GM21723 (cell line): ENCODE measurements around the gene HSD3B7.
A peak's percentile ranks its signal among the peaks of the same experiment; 100 is the strongest.
"Not testable (repeated sequence)": the region's sequence is repeated elsewhere in the genome, so short reads cannot be mapped to it uniquely, and the experiment has no call there.

Source experiments
- ATAC-seq: cut with Tn5 transposase; IDR thresholded peaks from one replicate; pipeline ENCODE4 v1.9.1; 2021; ENCODE audit warnings: mild to moderate bottlenecking, moderate library complexity; ENCODE audit not compliant: unreplicated experiment

Gene HSD3B7

GRCh38 chr16:31017756-31018155 is 32.7 kb downstream of the HSD3B7 start:
- ATAC-seq, result not testable (repeated sequence)

- no peak for ATAC-seq
Measured at GRCh38 chr16:31020536-31020935, 35.5 kb downstream of the HSD3B7 start.

- no peak for ATAC-seq
Measured at GRCh38 chr16:31022544-31023251, 37.7 kb downstream of the HSD3B7 start.

DNA sequence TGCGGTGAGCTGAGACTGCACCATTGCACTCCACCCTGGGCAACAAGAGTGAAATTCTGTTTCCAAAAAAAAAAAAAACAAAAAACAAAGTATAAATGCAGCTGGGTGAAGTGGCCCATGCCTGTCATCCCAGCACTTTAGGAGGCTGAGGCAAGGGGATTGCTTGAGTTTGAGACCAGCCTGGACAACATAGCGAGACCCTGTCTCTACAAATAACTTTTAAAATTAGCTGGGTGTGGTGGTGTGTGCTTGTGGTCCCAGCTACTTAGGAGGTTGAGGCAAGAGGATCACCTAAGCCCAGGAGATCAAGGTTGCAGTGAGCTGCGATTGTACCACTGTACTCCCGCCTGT is 38.2 kb downstream of the HSD3B7 start:
- no peak for ATAC-seq

GRCh38 chr16:31023627-31024226 is 38.7 kb downstream of the HSD3B7 start:
- ATAC-seq, result no peak

DNA sequence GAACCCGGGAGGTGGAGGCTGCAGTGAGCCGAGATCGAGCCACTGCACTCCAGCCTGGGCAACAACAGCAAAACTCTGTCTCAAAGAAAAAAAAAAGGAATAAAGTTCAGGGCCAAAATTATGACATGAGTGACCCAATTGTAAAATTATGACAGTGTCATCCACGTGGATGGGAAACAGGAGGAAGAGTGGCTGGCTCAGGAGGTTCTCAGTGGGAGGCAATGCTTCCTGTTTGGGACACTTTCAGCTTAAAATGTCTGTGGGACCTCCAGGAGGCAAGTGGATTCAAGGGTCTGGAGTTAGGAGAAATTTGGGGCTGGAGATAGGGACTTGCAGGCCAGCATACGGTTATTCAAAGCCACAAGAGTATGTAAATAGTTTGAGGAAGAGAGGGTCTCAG is 40.3 kb downstream of the HSD3B7 start:
- no peak for ATAC-seq

GRCh38 chr16:31029272-31029671 is 44.3 kb downstream of the HSD3B7 start:
- no peak for ATAC-seq

DNA sequence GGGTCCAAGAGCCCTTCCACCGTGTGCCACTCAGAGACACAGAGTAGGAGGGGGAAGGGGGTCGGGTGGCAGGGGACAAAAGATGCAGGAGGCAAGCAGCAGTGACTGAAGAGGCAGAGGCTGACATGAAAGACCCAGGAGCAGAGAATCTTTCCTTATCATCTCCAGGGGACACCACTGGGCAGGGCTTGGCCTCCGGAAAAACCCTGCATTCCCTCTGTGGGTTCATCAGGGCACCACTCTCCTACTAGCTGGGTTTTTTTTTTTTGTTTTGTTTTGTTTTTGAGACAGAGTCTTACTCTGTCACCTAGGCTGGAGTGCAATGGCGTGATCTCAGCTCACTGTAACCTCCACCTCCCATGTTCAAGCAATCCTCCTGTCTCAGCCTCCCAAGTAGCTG is 46.3 kb downstream of the HSD3B7 start:
- ATAC-seq, result no peak

- peak; percentile 75 for ATAC-seq
Measured at GRCh38 chr16:31032736-31033708, 48.0 kb downstream of the HSD3B7 start, which contains the start of gene STX4. Gene STX4, plus strand, starts transcription at chr16:31033558. Its CDS starts 248 bp downstream, at chr16:31033806.

DNA sequence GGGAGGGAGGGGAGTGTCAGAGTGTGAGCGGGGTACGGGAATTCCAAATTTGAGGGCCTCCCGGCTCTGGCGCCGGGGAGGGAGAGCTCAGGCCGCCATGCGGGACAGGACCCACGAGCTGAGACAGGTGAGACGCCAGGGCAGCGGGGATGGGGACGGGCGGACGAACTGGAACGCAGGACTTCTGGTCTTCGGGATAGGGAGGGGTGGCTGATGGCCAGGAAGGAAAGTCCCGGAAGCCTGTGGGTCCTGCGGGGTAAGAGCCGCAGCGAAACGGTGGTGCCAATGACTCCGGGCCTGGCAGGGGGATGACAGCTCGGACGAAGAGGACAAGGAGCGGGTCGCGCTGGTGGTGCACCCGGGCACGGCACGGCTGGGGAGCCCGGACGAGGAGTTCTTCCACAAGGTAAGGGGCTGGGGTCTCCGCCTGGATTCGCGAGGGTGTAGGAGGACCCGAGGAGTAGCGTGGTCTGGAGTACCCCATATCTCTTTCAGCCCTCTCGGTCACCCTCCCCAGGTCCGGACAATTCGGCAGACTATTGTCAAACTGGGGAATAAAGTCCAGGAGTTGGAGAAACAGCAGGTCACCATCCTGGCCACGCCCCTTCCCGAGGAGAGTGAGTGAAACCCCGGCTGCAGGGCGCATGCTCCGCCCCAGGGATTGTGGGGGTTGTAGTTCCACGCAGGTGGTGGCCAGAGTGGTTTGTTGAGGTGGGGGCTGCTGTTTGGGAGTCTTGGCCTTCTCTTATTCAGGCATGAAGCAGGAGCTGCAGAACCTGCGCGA is 48.9 kb downstream of the HSD3B7 start:
- ATAC-seq, result peak; percentile 55

DNA sequence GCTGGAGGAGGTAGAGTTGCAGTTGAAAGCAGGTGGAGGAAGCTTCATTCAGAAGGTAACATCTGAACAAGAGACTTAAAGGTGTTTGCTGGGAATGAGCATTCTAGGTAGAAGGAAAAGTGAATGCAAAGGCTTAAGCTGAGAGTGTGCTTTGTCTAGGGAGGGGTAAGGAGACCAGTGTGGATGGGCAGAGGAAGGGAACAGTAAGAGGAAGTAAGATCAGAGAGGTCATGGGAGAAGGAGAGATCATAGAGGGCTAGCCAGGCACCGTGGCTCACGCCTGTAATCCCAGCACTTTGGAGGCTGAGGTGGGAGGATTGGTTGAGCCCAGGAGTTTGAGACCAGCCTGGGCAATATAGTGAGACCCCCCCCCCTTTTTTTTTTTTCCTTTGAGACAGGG is 51.7 kb downstream of the HSD3B7 start:
- no peak for ATAC-seq
